A549 (cell line): Measurements from ENCODE around the gene LAMA3. TPM values are rescaled to one million over a fixed set of nuclear protein-coding genes. Genes with fewer than 3 reads are reported as not detected.

Experiments
- ATAC-seq, 2 experiments: fragments of 200-7000 bp in 1 of 2; fragments of >200 bp in 1 of 2; cut with Nextera tagmentation in 1 of 2; cut with Tn5 transposase in 1 of 2; 3 replicates each; pipeline versions ENCODE4 v1.8.0 to v1.9.1; 2018 to 2020; ENCODE audit warnings: mild to moderate bottlenecking in 1 of 2, moderate library complexity in 1 of 2
- CTCF ChIA-PET: fragments of 300-600 bp; sonication (Branson Sonifier 250); formaldehyde crosslinking; extraction: SDS; loops from one replicate; lab custom pipeline; 2021; ENCODE audit warnings: antibody characterized with exemption, inconsistent platforms; lab: Yijun Ruan, JAX
- POLR2A ChIA-PET: fragments of 350-600 bp; formaldehyde crosslinking; extraction: SDS; loops from one replicate; lab custom pipeline; 2021; ENCODE audit warnings: antibody characterized with exemption, inconsistent platforms; lab: Yijun Ruan, JAX
- DNase-seq, 2 experiments: peaks; one replicate each; pipeline versions ENCODE4 v3.0.0 to v3.0.0-alpha.2; 2011 to 2016; ENCODE audit warnings: low read depth in 1 of 2, low spot score in 1 of 2
- FAIRE-seq: peaks from 2 replicates; lab custom pipeline; 2011; peaks lifted over from hg19 to GRCh38; lab: Jason Lieb, UNC
- H3K27ac ChIP-seq, 2 experiments: fragments of >200 bp; sonication (Bioruptor Twin); formaldehyde crosslinking; 3 replicates each; pipeline ENCODE4 v1.5.1; 2016 to 2017
- H3K4me1 ChIP-seq: fragments of >200 bp; sonication (Bioruptor Twin); formaldehyde crosslinking; 3 replicates; pipeline ENCODE4 v1.6.1; 2016
- H3K4me2 ChIP-seq: fragments of >200 bp; sonication (Bioruptor Twin); formaldehyde crosslinking; 3 replicates; pipeline ENCODE4 v1.6.1; 2016
- H3K4me3 ChIP-seq: fragments of >200 bp; sonication (Bioruptor Twin); formaldehyde crosslinking; 3 replicates; pipeline ENCODE4 v1.5.1; 2016
- H3K9me3 ChIP-seq: fragments of >200 bp; sonication (Bioruptor Twin); formaldehyde crosslinking; 3 replicates; pipeline ENCODE4 v1.6.1; 2016
- CBX2 ChIP-seq: fragments of 200-600 bp; sonication (generic); IDR thresholded peaks from 2 replicates; pipeline ENCODE4 v1.6.1; 2016; ENCODE audit warnings: low read depth, mild to moderate bottlenecking, borderline replicate concordance
- CBX8 ChIP-seq: fragments of 200-600 bp; sonication (generic); IDR thresholded peaks from 2 replicates; pipeline ENCODE4 v1.6.1; 2016
- CEBPB ChIP-seq, 2 experiments: fragments of >200 bp in 1 of 2; sonication (Bioruptor Twin) in 1 of 2; formaldehyde crosslinking in 1 of 2; IDR thresholded peaks; 2 replicates each; pipeline ENCODE4 v1.6.1; 2012 to 2016
- CHD4 ChIP-seq: fragments of 200-600 bp; sonication (generic); IDR thresholded peaks from 2 replicates; pipeline ENCODE4 v1.6.1; 2016; ENCODE audit warnings: antibody characterized with exemption, mild to moderate bottlenecking, borderline replicate concordance
- EHF ChIP-seq: fragments of 250-450 bp; sonication (Bioruptor Pico); IDR thresholded peaks from 2 replicates; pipeline ENCODE4 v1.5.0; 2020; ENCODE audit warnings: mild to moderate bottlenecking
- FOSB ChIP-seq: fragments of 250-450 bp; sonication (Bioruptor Pico); IDR thresholded peaks from 2 replicates; pipeline ENCODE4 v1.5.0; 2020; ENCODE audit warnings: mild to moderate bottlenecking, moderate library complexity
- HDAC2 ChIP-seq: fragments of 200-600 bp; sonication (generic); IDR thresholded peaks from 2 replicates; pipeline ENCODE4 v1.6.1; 2016
- HOXB13 ChIP-seq: fragments of 250-450 bp; sonication (Bioruptor Pico); IDR thresholded peaks from 2 replicates; pipeline ENCODE4 v1.5.0; 2020; ENCODE audit warnings: low read depth, mild to moderate bottlenecking, moderate library complexity
- HOXB5 ChIP-seq: fragments of 250-450 bp; sonication (Bioruptor Pico); IDR thresholded peaks from 2 replicates; pipeline ENCODE4 v1.5.0; 2020; ENCODE audit warnings: mild to moderate bottlenecking, moderate library complexity
- JUNB ChIP-seq: fragments of >200 bp; sonication (Bioruptor Twin); formaldehyde crosslinking; IDR thresholded peaks from 2 replicates; pipeline ENCODE4 v1.6.1; 2016
- KDM1A ChIP-seq: fragments of 200-600 bp; sonication (generic); IDR thresholded peaks from 2 replicates; pipeline ENCODE4 v1.6.1; 2016; ENCODE audit warnings: low read depth, mild to moderate bottlenecking
- MAFK ChIP-seq: fragments of 450-650 bp; IDR thresholded peaks from 2 replicates; pipeline ENCODE4 v1.6.1; 2014; ENCODE audit not compliant: partially characterized antibody
- PHF8 ChIP-seq: fragments of 200-600 bp; sonication (generic); IDR thresholded peaks from 2 replicates; pipeline ENCODE4 v1.6.1; 2016; ENCODE audit warnings: low read depth, mild to moderate bottlenecking, antibody characterized with exemption, moderate library complexity, borderline replicate concordance
- POLR2AphosphoS2 ChIP-seq: conservative IDR thresholded peaks from 2 replicates; pipeline ENCODE4 v1.6.1; 2012; ENCODE audit warnings: low read length, improper control_type of control experiment, inconsistent platforms
- RCOR1 ChIP-seq: fragments of 150-350 bp; IDR thresholded peaks from 2 replicates; pipeline ENCODE4 v1.6.1; 2014; ENCODE audit warnings: antibody characterized with exemption, low read length, low read depth
- ZC3H11A ChIP-seq: fragments of 450-650 bp; IDR thresholded peaks from 2 replicates; pipeline ENCODE4 v1.6.1; 2014; ENCODE audit warnings: antibody characterized with exemption, mild to moderate bottlenecking
- ZSCAN20 ChIP-seq: fragments of 250-450 bp; sonication (Bioruptor Pico); IDR thresholded peaks from 2 replicates; pipeline ENCODE4 v1.8.0; 2022; ENCODE audit warnings: mild to moderate bottlenecking, moderate library complexity
- WGBS: methylation state at CpG from one replicate; pipeline ENCODE4 v1.1.6; 2017; ENCODE audit errors: missing lambda C conversion rate; 5-methylcytosine and 5-hydroxymethylcytosine counted together
- polyA plus RNA-seq, 4 experiments: library from polyadenylated mRNA; depleted of rRNA in 3 of 4; stranded (reverse); fragments of >200 nt; fragmentation: RNase III in 1 of 4; extraction: RNeasy Plus Mini Kit Qiagen cat#74134 plus additional on column Dnase treatment in 1 of 4; gene quantifications; 2 replicates in 3 of 4; 3 replicates in 1 of 4; pipeline ENCODE4 v1.2.3, GENCODE V29; 2011 to 2017
- TF ChIP-seq, protein P1 (sequence below): fragments of 250-450 bp; sonication (Bioruptor Pico); IDR thresholded peaks from 2 replicates; pipeline ENCODE4 v1.5.0; 2020; ENCODE audit warnings: low read depth, mild to moderate bottlenecking, moderate library complexity
- TF ChIP-seq, protein P2 (sequence below): fragments of >200 bp; sonication (Bioruptor Twin); formaldehyde crosslinking; IDR thresholded peaks from 3 replicates; pipeline ENCODE4 v1.5.1; 2016
- TF ChIP-seq, protein P3 (sequence below): fragments of >200 bp; sonication (Bioruptor Twin); formaldehyde crosslinking; IDR thresholded peaks from 3 replicates; pipeline ENCODE4 v1.6.1; 2016
- TF ChIP-seq, protein P4 (sequence below): fragments of 150-350 bp; IDR thresholded peaks from 2 replicates; pipeline ENCODE4 v1.6.1; 2014; ENCODE audit warnings: low read depth, mild to moderate bottlenecking, low read length

The LAMA3 gene
- polyA plus RNA-seq, 2 of the 4 experiments (the other 2 are of a cell fraction): 18.2 to 31.0 TPM

DNA sequence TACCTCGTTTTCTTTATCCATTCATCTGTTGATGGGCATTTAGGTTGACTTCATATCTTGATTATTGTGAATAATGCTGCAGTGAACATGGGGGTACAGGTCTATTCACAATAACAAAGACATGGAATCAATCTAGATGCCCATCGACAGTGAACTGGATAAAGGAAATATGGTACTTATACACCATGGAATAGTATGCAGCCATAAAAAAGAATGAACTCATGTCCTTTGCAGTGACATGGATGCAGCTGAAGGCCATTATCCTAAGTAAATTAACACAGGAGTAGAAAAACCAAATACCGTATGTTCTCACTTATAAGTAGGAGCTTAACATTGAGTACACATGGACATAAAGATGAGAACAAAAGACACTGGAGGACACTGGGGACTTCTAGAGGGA, 111.6 kb downstream of the LAMA3 start (continued):
- TF ChIP-seq, protein P1, sequence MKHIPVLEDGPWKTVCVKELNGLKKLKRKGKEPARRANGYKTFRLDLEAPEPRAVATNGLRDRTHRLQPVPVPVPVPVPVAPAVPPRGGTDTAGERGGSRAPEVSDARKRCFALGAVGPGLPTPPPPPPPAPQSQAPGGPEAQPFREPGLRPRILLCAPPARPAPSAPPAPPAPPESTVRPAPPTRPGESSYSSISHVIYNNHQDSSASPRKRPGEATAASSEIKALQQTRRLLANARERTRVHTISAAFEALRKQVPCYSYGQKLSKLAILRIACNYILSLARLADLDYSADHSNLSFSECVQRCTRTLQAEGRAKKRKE: no peak

DNA sequence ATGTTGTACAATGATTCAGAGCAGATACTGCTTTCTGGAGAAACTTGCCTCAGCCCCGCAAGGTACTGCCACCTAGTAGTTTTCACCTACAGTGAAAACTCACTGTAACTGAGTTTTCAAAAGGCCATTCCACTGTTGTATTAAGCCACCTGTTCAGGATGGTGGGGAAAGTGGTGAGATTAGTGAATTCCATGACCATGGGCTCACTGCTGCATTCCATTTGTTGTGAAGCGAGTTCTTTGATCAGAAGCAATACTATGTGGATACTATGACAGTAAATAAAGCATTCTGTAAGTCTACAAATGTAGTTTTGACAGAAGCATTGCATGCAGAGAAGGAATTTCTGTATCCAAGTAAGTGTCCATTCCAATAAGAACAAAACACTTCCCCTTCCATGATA, 113.6 kb downstream of the LAMA3 start:
- no peak for DNase-seq
- CTCF ChIA-PET: no interaction called here
- FAIRE-seq: no peak
- no peaks in the 10 kb centered on the region for H3K9me3 ChIP-seq
- no peak overlapping the region for H3K27ac ChIP-seq
- H3K4me3 ChIP-seq: no peak overlapping the region
- H3K4me1 ChIP-seq: no peaks in the 10 kb centered on the region
- WGBS: 98% methylated on average over 2 of the region's 2 CpGs
- TF ChIP-seq CBX8: no peak
- no peak for TF ChIP-seq CBX2
- TF ChIP-seq HOXB13 (CRISPR knock-in tag): no peak
- TF ChIP-seq EHF (CRISPR knock-in tag): no peak
- TF ChIP-seq, protein P2, sequence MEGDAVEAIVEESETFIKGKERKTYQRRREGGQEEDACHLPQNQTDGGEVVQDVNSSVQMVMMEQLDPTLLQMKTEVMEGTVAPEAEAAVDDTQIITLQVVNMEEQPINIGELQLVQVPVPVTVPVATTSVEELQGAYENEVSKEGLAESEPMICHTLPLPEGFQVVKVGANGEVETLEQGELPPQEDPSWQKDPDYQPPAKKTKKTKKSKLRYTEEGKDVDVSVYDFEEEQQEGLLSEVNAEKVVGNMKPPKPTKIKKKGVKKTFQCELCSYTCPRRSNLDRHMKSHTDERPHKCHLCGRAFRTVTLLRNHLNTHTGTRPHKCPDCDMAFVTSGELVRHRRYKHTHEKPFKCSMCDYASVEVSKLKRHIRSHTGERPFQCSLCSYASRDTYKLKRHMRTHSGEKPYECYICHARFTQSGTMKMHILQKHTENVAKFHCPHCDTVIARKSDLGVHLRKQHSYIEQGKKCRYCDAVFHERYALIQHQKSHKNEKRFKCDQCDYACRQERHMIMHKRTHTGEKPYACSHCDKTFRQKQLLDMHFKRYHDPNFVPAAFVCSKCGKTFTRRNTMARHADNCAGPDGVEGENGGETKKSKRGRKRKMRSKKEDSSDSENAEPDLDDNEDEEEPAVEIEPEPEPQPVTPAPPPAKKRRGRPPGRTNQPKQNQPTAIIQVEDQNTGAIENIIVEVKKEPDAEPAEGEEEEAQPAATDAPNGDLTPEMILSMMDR: no peak
- TF ChIP-seq, protein P3, sequence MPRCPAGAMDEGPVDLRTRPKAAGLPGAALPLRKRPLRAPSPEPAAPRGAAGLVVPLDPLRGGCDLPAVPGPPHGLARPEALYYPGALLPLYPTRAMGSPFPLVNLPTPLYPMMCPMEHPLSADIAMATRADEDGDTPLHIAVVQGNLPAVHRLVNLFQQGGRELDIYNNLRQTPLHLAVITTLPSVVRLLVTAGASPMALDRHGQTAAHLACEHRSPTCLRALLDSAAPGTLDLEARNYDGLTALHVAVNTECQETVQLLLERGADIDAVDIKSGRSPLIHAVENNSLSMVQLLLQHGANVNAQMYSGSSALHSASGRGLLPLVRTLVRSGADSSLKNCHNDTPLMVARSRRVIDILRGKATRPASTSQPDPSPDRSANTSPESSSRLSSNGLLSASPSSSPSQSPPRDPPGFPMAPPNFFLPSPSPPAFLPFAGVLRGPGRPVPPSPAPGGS: no peak
- TF ChIP-seq ZC3H11A: no peak
- POLR2A ChIA-PET: no interaction called here
- no peak overlapping the region for H3K4me2 ChIP-seq
- no peak for ATAC-seq

DNA sequence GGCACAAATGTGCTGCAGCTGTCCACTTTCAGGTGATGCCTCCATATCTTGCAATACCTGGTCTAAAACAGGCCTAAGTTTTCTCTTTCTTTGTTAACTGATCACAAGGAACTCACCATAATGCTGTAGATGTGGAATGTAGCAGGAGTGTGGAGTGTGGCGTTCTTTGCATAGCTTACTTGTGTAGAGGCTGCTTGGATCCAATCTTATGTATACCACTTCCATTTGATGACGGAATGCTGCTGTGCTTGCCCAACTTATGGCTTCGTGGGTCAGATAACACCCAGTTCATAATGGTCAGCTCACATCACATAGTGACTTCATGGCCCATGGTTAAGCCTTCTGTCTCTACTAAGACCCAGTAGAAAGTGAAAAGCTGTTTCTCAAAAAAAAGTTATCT, 114.5 kb downstream of the LAMA3 start:
- FAIRE-seq (no peak), DNase-seq (no peak), ATAC-seq (no peak)
- TF ChIP-seq CHD4 (no peak), CEBPB (IDR thresholded peaks at IDR 0.05) (no peak), POLR2AphosphoS2 (no peak), PHF8 (no peak), RCOR1 (no peak), MAFK (no peak), FOSB (no peak), ZSCAN20 (no peak), JUNB (no peak), CBX2 (no peak), HOXB5 (CRISPR knock-in tag) (no peak), HOXB13 (CRISPR knock-in tag) (no peak), KDM1A (no peak), HDAC2 (no peak)
- TF ChIP-seq, protein P2: no peak
- TF ChIP-seq, protein P4, sequence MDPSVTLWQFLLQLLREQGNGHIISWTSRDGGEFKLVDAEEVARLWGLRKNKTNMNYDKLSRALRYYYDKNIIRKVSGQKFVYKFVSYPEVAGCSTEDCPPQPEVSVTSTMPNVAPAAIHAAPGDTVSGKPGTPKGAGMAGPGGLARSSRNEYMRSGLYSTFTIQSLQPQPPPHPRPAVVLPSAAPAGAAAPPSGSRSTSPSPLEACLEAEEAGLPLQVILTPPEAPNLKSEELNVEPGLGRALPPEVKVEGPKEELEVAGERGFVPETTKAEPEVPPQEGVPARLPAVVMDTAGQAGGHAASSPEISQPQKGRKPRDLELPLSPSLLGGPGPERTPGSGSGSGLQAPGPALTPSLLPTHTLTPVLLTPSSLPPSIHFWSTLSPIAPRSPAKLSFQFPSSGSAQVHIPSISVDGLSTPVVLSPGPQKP: no peak
- TF ChIP-seq, protein P3: no peak
- H3K9me3 ChIP-seq: no peaks in the 10 kb centered on the region
- WGBS: 89% methylated on average over 3 of the region's 3 CpGs
- no peak overlapping the region for H3K27ac ChIP-seq
- H3K4me2 ChIP-seq: no peak overlapping the region
- ChIA-PET CTCF (no interaction called here), POLR2A (no interaction called here)
- no peak overlapping the region for H3K4me3 ChIP-seq
- no peaks in the 10 kb centered on the region for H3K4me1 ChIP-seq
